HG02943 (cell line): Measurements from ENCODE around the gene GNG2.

Experiments
- ATAC-seq: cut with Tn5 transposase; IDR thresholded peaks from one replicate; pipeline ENCODE4 v1.9.1; 2021; ENCODE audit warnings: mild to moderate bottlenecking, low read depth, moderate library complexity; ENCODE audit not compliant: unreplicated experiment

The GNG2 gene

GRCh38 chr14:51852541-51852940 is 7.9 kb upstream of the GNG2 start:
- ATAC-seq, result no peak

DNA sequence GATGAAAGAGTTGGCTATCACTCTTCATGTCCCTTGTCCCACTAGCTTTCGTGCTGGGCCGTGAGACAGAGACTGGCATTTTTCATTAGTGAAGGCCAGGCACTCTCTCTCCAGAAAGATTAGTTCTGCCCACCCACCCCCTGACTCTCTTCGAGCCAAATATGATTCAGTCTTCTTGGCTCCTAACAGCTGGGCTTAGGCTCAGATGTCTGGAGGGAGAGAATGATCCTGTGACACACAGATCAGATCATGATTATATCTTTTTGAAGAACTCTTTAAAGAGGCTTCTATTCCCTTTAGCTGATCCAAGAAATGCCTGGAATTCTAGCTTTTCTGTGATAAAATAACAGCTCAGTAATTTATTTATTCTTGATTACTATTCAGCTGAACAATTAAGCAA is 5.2 kb upstream of the GNG2 start:
- no peak for ATAC-seq

DNA sequence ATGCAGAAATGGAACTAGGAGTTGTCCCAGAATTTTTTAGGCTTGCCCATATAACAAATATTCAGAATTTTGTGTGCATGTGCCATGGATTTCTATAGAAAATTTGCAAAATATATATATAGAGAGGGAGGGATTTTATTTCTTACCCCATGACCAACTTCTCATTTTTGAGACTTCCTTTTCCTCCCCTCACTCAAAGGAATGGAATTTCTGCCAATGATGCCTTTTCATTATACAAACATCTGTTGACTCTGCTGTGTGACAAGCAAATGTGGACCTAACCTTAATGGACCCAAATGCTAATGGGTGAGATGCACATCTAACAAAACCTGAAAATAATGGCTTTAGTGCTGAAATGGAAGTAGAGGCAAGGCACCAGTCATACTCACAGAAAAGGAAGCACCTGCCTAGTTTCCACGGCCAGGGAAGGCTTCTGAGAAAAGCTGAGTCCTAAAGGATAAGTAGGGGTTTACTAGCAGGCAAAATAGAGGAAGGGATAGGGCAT is 3.6 kb upstream of the GNG2 start:
- ATAC-seq, result no peak

DNA sequence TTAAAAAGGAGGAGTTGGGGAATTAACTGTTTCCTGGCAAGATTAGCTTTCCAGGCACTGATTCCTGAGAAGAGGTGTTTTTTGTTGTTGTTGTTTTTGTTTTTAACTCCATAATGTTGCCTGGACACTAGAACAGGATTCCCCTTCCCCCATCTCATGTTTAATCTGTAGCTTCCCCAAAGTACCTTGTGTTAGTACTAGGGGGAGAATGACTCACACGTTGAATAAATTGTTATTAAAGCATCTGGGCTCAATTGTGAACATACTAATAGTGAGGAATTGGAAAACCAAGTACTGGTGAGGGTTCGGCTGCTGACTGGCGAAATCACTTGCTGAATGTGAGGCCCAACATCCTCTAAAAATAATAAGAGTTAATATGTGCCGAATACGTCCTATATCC is 1.3 kb upstream of the GNG2 start:
- no peak for ATAC-seq

DNA sequence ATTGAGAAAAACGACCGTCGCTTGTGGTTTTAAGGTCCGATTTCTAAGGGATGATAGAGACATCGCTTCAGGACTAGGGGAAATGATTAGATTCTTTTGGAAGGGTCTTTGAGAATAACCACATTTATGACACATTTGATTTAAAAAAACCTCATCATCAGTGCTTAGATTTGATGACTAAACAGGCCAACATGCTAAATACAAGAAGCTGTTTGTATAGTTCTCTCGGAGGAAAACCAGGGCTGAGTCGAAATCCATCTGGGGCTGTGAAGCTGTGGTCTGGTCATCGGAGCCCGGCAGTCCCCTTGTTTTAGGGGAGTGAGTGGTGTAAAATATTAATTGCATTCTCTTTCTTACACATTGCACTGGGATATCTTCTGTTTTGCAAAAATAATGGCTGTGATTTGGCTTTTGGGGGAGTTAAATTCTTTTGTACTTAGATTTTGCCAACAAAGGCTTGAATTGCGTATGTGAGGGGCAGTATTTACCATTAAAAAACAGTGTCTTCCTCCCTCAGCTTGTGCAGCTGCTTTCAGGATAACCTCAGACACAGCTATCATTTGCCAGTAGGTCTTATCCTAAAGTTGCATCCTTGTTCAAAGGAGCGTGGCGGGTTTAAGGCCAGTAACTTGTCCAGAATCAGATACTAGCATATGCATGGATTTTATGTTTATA is 550 bp downstream of the GNG2 start:
- no peak for ATAC-seq

DNA sequence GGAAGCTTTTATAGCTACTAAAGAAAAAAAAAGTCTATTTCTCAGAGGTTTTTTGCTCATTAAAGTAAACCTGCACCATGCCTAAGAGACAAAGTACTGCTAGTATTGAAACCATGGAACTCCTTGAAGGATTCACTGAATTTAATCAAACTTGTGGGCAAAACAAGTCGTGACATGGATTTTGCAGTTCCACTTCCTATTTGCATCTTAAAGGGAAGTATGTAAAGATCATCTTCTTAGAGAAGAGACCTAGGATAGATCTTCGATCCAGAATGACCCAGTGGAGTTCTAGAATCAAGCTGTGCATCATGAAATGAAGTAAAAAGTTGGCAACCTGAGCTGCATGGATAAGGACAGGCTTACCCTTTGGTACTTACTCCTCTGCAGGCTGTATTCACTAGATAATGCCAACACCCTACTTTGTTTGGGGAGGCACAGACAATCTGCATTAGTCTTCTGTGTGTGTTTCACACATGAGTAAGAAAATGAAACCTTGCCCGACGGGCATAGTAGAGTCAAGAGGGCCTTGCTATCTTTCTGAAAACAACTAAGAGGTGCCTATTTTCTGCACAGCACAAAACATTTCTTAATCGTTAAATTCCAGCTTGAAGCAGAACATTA is 1.9 kb downstream of the GNG2 start:
- ATAC-seq, result no peak

- no peak for ATAC-seq
Measured at GRCh38 chr14:51862860-51863259, 2.4 kb downstream of the GNG2 start.

GRCh38 chr14:51865953-51866747 is 5.7 kb downstream of the GNG2 start:
- ATAC-seq, result no peak

GRCh38 chr14:51867741-51868140 is 7.3 kb downstream of the GNG2 start:
- no peak for ATAC-seq

GRCh38 chr14:51868405-51868804 is 8.0 kb downstream of the GNG2 start:
- ATAC-seq, result no peak

DNA sequence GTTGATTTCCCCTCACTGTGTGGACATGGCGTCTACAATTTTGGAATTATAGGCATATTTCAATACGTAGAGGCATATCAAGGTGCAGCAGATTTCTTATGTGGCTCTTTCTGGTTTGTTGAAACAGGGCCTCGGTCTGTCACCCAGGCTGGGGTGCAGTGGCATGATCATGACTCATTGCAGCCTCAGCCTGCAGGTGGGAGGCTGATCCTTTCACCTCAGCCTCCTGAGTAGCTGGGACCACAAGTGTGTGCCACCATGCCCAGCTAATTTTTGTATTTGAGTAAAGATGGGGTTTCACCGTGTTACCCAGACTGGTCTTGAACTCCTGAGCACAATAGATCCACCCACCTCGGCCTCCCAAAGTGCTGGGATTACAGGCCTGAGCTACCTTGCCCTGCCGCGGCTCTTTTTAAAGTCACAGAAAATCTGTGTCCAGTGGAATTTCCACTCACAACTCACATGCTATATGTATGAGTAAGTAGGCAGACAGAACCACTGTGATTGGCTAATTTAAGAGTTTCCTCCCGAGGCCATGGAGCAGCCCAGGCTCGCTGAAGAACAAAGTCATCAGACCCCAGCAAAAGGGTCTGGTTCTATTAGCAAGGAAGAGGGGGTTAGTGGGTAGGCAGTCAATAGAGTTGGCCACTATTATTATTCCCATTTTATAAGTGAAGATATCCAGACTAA is 9.1 kb downstream of the GNG2 start:
- ATAC-seq, result no peak

- ATAC-seq, result no peak
Measured at GRCh38 chr14:51870606-51871005, 10.2 kb downstream of the GNG2 start.

DNA sequence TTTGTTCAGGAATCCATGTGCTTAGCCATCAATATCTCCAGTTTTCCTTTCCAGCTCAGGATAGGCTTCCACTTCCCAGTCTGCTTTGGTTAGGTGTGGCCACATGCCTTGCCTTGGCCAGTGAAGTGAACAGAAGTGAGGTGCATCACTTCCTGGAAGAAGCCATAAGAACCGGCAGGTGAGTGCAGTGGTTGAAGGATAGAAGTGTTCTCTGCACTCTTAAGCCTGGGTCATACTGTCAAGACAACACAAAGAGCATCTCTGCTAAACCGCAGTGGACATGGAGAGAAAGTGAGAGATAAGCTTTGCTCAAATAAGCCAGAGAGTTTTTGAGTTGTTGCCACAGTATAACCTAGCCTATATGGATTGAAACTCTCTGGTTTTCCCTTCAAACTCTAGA is 11.4 kb downstream of the GNG2 start:
- no peak for ATAC-seq

DNA sequence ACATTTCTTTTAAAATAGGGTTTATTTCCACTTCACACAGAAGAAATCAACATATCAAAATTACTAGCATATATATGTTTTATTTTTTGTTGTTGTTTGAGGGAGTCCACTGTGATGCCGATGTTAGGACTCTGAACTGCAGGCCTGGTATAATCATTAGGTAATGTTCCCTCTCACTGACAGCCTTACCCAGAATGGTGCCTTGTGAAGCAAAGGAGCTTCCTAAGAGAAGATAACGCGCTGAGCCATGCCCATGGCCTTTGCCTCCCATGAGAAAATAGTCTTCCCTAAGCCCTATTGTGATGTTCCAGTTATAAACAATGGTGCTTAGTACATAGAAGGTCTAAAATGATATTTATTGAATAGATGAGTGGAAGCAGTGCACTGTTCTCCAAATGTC is 12.0 kb downstream of the GNG2 start:
- no peak for ATAC-seq

DNA sequence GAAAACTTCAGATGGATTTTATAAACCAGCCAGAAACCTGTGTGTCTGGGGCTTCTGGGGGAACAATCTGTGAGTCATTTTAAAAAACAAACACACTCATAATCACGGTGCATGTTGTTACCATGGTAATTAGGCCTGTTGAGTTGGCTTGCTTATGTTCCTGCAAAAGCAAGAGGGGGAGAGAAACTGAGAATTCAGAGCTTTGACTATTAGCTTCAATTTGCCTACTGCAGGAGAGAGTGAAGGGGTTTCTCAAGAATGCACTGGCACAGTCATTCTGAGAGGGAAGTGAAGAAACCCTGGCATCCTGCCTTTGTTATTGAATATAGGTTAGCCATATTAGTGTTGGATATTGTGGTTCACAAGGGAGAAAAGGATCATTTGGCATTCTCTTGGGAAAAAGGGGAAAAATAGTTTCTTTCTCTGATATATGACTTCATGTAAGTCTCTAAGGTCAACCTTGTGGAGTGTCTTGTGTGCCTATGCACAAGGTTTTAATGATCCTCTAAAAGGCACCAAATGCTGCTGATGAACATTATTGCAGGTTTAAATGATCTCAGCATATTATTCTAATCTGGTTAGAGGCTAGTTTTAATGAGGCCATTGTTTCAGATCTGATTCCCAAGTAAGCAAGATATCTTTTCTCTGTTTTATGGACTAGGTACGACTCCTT is 12.9 kb downstream of the GNG2 start:
- ATAC-seq, result peak; percentile 92

- ATAC-seq, result no peak
Measured at GRCh38 chr14:51877810-51878209, 17.4 kb downstream of the GNG2 start.

DNA sequence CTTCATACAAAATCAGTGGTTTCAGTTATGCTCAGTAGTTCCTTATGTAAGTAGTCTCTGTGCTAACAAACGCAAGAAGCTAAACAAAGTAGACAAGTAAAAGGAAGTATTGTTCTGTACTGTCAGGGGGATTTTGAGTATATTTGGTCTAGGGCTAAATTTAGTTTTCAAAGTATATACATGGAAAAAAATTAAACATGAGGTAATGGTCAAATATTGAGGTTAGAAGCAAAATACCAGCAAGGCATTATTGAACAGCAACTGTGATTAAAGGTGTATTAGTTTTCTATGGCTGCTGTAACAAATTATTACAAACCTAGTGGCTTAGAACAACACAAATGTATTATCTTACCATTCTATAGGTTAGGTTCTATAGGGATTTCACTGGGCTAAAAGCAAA is 18.8 kb downstream of the GNG2 start:
- no peak for ATAC-seq

GRCh38 chr14:51880835-51881580 is 20.6 kb downstream of the GNG2 start:
- peak; percentile 49 for ATAC-seq

DNA sequence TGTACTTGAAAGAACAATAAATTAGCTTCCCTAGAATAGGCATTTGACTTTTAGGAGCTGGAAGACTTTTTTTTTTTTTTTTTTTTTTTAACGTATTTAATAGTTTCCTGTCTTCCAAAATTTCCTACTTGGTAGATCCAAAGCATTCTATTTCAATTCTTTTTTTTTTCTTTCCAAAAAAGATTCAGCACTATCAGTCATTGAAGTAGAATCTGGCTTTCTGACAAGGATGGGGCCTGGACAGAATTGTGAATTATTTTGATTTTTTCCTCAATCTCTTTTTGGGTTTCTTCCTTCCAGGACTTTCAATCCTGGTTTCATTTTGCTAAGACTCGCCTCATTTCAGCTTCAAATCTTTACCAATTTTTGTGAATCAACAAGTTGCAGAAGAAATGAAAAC is 21.2 kb downstream of the GNG2 start:
- no peak for ATAC-seq

DNA sequence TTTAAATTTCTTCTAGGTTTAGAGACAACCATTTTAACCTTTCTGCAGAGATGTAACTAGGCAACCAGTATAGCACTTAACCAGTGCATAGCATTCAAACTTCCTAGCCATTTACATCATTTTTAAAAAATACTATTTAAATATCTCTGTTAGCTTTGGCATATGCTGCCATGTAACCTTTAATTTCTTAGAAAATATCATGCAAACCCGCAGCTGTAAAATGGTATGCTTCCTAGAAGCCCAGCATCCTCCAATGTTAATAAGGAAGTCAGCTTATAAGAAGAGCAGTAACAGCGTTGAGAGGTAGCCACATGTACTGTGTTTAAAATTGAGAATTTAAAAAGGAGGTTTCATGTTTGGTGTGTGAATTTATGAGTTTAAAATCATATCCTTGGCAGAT is 22.8 kb downstream of the GNG2 start:
- no peak for ATAC-seq
